ENCODE measurements around the gene HAT1.

HAT1 gene

DNA sequence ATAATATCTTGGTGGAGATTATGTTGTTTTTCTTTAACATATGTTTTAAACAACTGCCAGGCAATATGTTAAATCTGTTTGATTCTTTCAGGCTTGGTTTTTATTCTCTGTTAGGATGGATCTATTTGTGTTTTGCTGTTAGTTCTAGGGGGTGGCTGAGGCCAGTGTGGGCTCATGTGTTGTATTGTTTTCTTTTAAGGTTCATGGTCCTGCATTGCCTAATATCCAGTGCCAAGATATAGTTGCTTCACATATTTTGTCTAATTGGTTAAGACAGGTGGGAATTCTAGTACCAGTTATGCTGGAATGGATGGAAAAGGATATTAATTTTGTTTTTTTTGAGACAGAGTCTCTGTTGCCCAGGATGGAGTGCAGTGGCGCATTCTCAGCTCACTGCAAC, 85.1 kb downstream of the HAT1 start:
- Histone ChIP-seq H3K4me1 (ENCODE audit: control insufficient read depth in 1 of 2, insufficient read depth in 2 of 2, low read length in 2 of 2) (no peaks in the 10 kb centered on the region), H3K9me3 (ENCODE audit: control insufficient read depth in 1 of 2, low read length in 2 of 2) (no peaks in the 10 kb centered on the region), H3K27me3 (ENCODE audit: low read depth, low read length) (no peaks in the 10 kb centered on the region), H3K27ac (ENCODE audit: low read length) (no peak overlapping the region), H3K4me3 (ENCODE audit: low read depth in 1 of 2, low read length in 2 of 2) (no peak overlapping the region), H3K36me3 (ENCODE audit: control insufficient read depth in 1 of 2, insufficient read depth in 2 of 2, low read length in 2 of 2) (no peaks in the 10 kb centered on the region)

DNA sequence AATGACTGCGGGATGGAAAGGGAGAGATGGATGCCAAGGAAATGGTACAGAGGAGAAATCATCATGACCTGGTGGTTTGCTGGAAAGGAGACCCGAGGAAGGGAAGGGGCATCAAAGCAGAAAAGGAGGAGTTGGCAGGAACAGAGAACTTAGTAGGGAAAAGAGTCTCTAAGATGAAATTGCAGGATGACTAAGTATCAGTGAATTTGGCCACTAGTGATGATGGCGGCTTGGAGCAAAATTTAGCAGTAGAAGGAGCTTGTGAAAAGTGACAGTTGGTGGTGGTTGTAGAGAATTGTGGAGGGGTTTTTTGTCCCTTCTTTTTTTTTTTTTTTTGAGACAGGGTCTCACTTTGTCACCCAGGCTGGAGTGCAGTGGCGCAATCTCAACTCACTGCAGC, 87.6 kb downstream of the HAT1 start:
- H3K4me1 ChIP-seq (ENCODE audit: control insufficient read depth in 1 of 2, insufficient read depth in 2 of 2, low read length in 2 of 2) = no peaks in the 10 kb centered on the region

DNA sequence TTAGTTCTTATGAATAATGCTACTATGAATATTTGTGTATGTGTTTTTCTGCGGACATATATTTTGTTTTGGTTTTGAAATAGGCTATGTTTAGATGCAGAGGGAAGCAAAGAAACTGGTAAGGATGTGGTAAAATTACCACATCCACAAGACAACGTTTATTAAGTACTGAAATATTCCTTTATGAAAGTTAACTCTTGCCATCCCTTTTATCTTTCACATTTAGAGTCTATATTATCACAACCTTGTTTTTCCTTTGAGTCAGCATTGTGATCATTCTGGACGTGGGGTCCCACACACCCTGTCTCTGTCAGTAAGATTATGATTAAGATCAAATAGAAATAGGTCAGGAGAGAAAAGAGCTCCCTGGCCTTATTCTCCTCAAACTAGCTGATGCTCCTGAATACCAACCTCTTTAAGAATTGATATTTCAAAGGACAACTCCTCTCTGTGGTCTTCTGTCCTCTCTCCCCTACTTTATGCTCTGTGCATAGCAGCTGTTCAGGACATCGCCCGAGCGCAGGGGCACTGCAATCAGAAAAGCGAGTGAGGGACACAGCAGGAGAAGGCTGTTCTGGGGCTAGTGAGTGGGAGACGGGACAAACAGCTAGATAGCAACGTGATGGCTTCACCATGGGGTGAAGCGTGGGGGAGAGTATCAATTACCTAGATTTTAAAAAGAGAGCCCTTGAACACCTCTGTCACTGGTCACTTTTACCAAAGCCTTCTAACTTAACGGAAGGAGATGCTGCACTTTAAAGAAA, 89.7 kb downstream of the HAT1 start:
- H3K36me3 ChIP-seq (ENCODE audit: control insufficient read depth in 1 of 2, insufficient read depth in 2 of 2, low read length in 2 of 2) = no peaks in the 10 kb centered on the region

More for the DNA sequence above, 87.6 kb downstream of the HAT1 start:
- H3K9me3 ChIP-seq (ENCODE audit: control insufficient read depth in 1 of 2, low read length in 2 of 2) = no peaks in the 10 kb centered on the region
- H3K4me3 ChIP-seq (ENCODE audit: low read depth in 1 of 2, low read length in 2 of 2) = no peak overlapping the region
- H3K27ac ChIP-seq (ENCODE audit: low read length) = no peak overlapping the region
- no peaks in the 10 kb centered on the region for H3K27me3 ChIP-seq (ENCODE audit: low read depth, low read length)
- H3K36me3 ChIP-seq (ENCODE audit: control insufficient read depth in 1 of 2, insufficient read depth in 2 of 2, low read length in 2 of 2) = no peaks in the 10 kb centered on the region

DNA sequence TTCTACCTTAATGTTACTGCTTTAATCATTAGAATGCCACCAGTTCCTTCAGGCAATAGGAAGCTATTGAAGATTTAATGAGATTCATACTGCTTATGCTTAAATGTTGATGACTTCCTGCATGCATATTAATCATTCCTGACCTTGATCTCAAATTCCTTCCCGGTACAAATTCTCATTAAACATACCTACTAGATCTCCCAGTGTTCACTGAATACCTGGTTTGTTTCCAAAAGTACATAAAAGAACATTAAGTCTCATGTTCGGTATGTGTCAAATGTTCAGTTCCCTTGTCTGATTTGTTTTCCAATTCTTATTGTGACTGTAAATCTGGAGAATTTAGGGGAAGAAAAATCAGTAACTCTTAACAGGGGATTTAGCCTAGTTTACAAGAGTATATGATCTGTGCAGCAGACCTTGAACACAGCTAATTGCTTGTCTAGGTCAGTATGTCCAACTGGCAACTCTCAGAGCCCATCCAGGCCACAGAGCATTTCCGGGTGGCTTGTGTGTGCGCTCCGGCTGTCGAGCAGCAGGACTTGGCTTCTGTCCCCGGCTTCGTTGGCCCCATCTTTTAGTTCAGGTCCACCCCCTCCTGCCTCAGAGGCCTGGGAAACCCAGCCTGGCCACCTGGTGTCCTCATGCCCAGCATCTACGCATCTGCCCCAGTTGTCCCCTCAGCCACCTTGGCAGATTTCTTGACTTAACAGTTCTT, 90.6 kb downstream of the HAT1 start:
- Histone ChIP-seq H3K4me3 (ENCODE audit: low read depth in 1 of 2, low read length in 2 of 2) (no peak overlapping the region), H3K9me3 (ENCODE audit: control insufficient read depth in 1 of 2, low read length in 2 of 2) (no peaks in the 10 kb centered on the region), H3K27ac (ENCODE audit: low read length) (no peak overlapping the region), H3K27me3 (ENCODE audit: low read depth, low read length) (no peaks in the 10 kb centered on the region), H3K36me3 (ENCODE audit: control insufficient read depth in 1 of 2, insufficient read depth in 2 of 2, low read length in 2 of 2) (no peaks in the 10 kb centered on the region), H3K4me1 (ENCODE audit: control insufficient read depth in 1 of 2, insufficient read depth in 2 of 2, low read length in 2 of 2) (no peaks in the 10 kb centered on the region)

More for the DNA sequence above, 89.7 kb downstream of the HAT1 start:
- Histone ChIP-seq H3K9me3 (ENCODE audit: control insufficient read depth in 1 of 2, low read length in 2 of 2) (no peaks in the 10 kb centered on the region), H3K4me1 (ENCODE audit: control insufficient read depth in 1 of 2, insufficient read depth in 2 of 2, low read length in 2 of 2) (no peaks in the 10 kb centered on the region), H3K27me3 (ENCODE audit: low read depth, low read length) (no peaks in the 10 kb centered on the region), H3K27ac (ENCODE audit: low read length) (no peak overlapping the region), H3K4me3 (ENCODE audit: low read depth in 1 of 2, low read length in 2 of 2) (no peak overlapping the region)

DNA sequence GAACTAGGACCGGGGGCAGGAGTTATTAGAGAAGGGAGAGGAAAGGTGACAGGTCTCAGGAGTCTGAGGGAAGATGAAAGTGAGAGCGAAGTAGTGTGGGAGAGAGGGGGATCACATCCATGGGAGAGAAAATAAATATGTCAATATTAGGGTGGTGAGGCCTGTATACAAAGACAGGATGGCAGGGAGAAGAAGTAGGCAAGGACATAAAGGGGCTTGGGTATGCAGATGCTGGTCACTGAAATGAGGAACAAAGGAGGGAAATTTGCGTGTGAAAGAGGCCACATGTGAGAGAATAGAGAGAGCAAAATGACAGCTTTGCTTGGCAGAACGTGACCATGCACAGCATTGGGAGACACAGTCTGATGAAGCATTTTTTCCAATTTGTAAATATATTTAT, 91.1 kb downstream of the HAT1 start:
- H3K36me3 ChIP-seq (ENCODE audit: control insufficient read depth in 1 of 2, insufficient read depth in 2 of 2, low read length in 2 of 2) = no peaks in the 10 kb centered on the region
- no peaks in the 10 kb centered on the region for H3K9me3 ChIP-seq (ENCODE audit: control insufficient read depth in 1 of 2, low read length in 2 of 2)
- no peak overlapping the region for H3K4me3 ChIP-seq (ENCODE audit: low read depth in 1 of 2, low read length in 2 of 2)
- no peak overlapping the region for H3K27ac ChIP-seq (ENCODE audit: low read length)
- no peaks in the 10 kb centered on the region for H3K27me3 ChIP-seq (ENCODE audit: low read depth, low read length)
- no peaks in the 10 kb centered on the region for H3K4me1 ChIP-seq (ENCODE audit: control insufficient read depth in 1 of 2, insufficient read depth in 2 of 2, low read length in 2 of 2)

DNA sequence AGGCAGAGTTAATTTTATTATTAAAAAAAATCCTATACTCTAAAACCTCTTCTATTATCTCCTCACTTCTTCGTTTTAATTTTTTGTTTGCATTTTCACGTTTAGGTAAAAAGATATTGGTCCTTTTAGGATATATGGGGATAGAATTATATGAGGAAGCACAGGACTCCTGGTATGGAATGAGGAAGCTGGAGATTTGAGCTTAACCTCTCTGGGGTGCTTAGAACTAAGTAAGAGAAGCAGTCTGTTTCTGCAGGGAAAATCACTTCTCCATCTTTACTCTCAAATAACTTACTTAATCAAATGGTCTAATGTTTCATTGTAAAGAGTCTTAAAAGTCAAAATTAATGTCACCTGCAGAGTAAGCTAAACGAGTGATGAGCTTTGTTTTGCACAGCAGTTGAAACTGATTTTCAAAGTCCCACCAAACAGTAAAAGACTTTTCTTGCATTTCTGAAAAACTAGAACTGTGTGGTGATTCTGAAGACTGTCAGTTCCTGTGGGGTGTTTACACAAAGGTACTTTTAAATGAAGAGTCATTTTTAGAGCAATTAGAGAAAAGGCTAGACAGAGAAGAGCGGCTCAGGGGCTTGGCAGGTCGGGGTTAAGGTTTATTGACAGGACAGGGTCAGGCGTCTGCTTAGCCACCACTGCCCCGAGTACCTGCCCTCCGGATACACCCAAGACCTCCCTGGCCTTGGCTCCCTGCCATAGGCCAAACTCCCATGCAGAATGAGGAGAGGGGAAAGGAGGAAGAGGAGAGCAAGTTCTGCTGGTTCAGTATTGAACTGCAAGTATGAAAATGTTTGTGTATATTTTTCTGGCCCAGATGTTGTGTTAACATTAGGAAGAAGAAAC, 99.0 kb downstream of the HAT1 start:
- Histone ChIP-seq H3K27me3 (ENCODE audit: low read depth, low read length) (no peaks in the 10 kb centered on the region), H3K36me3 (ENCODE audit: control insufficient read depth in 1 of 2, insufficient read depth in 2 of 2, low read length in 2 of 2) (no peaks in the 10 kb centered on the region), H3K9me3 (ENCODE audit: control insufficient read depth in 1 of 2, low read length in 2 of 2) (no peaks in the 10 kb centered on the region), H3K27ac (ENCODE audit: low read length) (no peak overlapping the region), H3K4me3 (ENCODE audit: low read depth in 1 of 2, low read length in 2 of 2) (no peak overlapping the region), H3K4me1 (ENCODE audit: control insufficient read depth in 1 of 2, insufficient read depth in 2 of 2, low read length in 2 of 2) (peaks cover 0 to 4% of the 10 kb centered on the region in 2 donors)

DNA sequence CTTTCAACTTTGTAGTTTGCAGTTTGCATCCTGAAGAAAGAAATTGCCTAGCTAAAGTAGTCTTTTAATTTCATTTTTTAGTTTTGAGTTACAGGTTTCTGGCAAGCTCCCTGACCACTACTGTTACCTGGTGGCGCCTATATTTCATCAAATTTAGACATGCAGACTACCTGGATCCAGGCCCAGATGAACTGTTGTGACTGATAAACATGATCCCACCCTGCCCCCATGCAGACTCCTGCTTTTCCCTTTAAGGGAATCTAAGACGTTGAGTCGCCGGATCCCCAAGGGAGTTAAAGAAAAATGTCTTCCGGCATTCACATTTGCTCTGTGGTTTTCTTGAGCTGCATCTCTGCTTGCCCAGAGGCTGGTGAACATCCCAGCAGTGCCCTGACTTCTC, 99.7 kb downstream of the HAT1 start:
- H3K4me3 ChIP-seq (ENCODE audit: low read depth in 1 of 2, low read length in 2 of 2) = no peak overlapping the region
- no peaks in the 10 kb centered on the region for H3K27me3 ChIP-seq (ENCODE audit: low read depth, low read length)
- H3K27ac ChIP-seq (ENCODE audit: low read length) = no peak overlapping the region
- peaks cover 0 to 4% of the 10 kb centered on the region in 2 donors for H3K4me1 ChIP-seq (ENCODE audit: control insufficient read depth in 1 of 2, insufficient read depth in 2 of 2, low read length in 2 of 2)
- H3K9me3 ChIP-seq (ENCODE audit: control insufficient read depth in 1 of 2, low read length in 2 of 2) = no peaks in the 10 kb centered on the region
- no peaks in the 10 kb centered on the region for H3K36me3 ChIP-seq (ENCODE audit: control insufficient read depth in 1 of 2, insufficient read depth in 2 of 2, low read length in 2 of 2)

DNA sequence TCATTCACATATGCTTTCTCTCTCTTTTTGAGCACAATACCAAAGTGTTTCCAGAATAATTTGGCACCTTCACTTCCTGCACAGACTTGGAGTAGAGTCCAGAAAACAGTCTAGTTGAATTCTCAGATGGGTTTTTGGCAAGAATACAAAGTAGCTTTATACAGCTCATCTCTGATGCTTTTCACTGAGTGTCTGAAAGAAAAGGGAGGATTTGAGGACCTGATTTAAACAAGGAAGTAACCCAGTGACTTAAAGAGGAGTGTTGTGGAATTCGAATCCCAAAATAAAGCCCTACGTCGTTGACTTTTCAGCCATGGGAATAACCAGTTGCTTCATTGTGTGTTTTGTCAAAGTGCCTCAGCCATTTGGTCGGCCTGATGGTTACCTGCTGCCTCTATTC, 109.3 kb downstream of the HAT1 start:
- no peaks in the 10 kb centered on the region for H3K9me3 ChIP-seq (ENCODE audit: control insufficient read depth in 1 of 2, low read length in 2 of 2)
- no peak overlapping the region for H3K4me3 ChIP-seq (ENCODE audit: low read depth in 1 of 2, low read length in 2 of 2)
- H3K4me1 ChIP-seq (ENCODE audit: control insufficient read depth in 1 of 2, insufficient read depth in 2 of 2, low read length in 2 of 2) = no peaks in the 10 kb centered on the region
- no peaks in the 10 kb centered on the region for H3K27me3 ChIP-seq (ENCODE audit: low read depth, low read length)
- H3K36me3 ChIP-seq (ENCODE audit: control insufficient read depth in 1 of 2, insufficient read depth in 2 of 2, low read length in 2 of 2) = no peaks in the 10 kb centered on the region
- no peak overlapping the region for H3K27ac ChIP-seq (ENCODE audit: low read length)

Measured in muscle layer of duodenum (tissue), 2 donors.